BE2C (cell line): ENCODE measurements around the gene TNFSF11.

Source experiments
- DNase-seq: peaks from one replicate; pipeline ENCODE4 v3.0.0-alpha.2; 2020
- H3K27me3 ChIP-seq: fragments of 250-450 bp; sonication (Bioruptor Pico); 2 replicates; pipeline ENCODE4 v1.5.1; 2020; ENCODE audit warnings: mild to moderate bottlenecking
- H3K36me3 ChIP-seq: fragments of 250-450 bp; sonication (Bioruptor Pico); 2 replicates; pipeline ENCODE4 v1.5.1; 2020; ENCODE audit warnings: mild to moderate bottlenecking
- H3K4me1 ChIP-seq: fragments of 250-450 bp; sonication (Bioruptor Pico); 2 replicates; pipeline ENCODE4 v1.5.1; 2020
- H3K4me3 ChIP-seq: 2 replicates; pipeline ENCODE4 v1.5.1; 2011; ENCODE audit warnings: low read depth, low read length
- H3K9me3 ChIP-seq: fragments of 250-450 bp; sonication (Bioruptor Pico); 2 replicates; pipeline ENCODE4 v1.5.1; 2020
- CTCF ChIP-seq: IDR thresholded peaks from 2 replicates; pipeline ENCODE4 v1.5.1; 2012; ENCODE audit warnings: mild to moderate bottlenecking, low read depth, low read length

The TNFSF11 gene

GRCh38 chr13:42611086-42611779 is 37.3 kb downstream of the TNFSF11 start:
- Histone ChIP-seq H3K27me3 (no peaks in the 10 kb centered on the region), H3K4me3 (no peak overlapping the region), H3K36me3 (no peaks in the 10 kb centered on the region), H3K9me3 (no peaks in the 10 kb centered on the region), H3K4me1 (no peaks in the 10 kb centered on the region)
- DNase-seq, result no peak
- TF ChIP-seq CTCF, result no peak

GRCh38 chr13:42612021-42612765 is 38.2 kb downstream of the TNFSF11 start:
- Histone ChIP-seq H3K4me3 (no peak overlapping the region), H3K27me3 (no peaks in the 10 kb centered on the region), H3K4me1 (no peaks in the 10 kb centered on the region), H3K36me3 (no peaks in the 10 kb centered on the region), H3K9me3 (no peaks in the 10 kb centered on the region)
- DNase-seq, result peak; percentile 15
- TF ChIP-seq CTCF, result no peak

- H3K4me3 ChIP-seq, result no peak overlapping the region
- TF ChIP-seq CTCF, result no peak
- H3K4me1 ChIP-seq, result no peaks in the 10 kb centered on the region
- no peaks in the 10 kb centered on the region for H3K36me3 ChIP-seq
- no peak for DNase-seq
- no peaks in the 10 kb centered on the region for H3K27me3 ChIP-seq
- H3K9me3 ChIP-seq, result no peaks in the 10 kb centered on the region
Measured at GRCh38 chr13:42614436-42615035, 40.6 kb downstream of the TNFSF11 start.

- no peaks in the 10 kb centered on the region for H3K27me3 ChIP-seq
- no peaks in the 10 kb centered on the region for H3K9me3 ChIP-seq
- H3K4me3 ChIP-seq, result no peak overlapping the region
- no peaks in the 10 kb centered on the region for H3K36me3 ChIP-seq
- TF ChIP-seq CTCF, result no peak
- no peaks in the 10 kb centered on the region for H3K4me1 ChIP-seq
- no peak for DNase-seq
Measured at GRCh38 chr13:42615691-42616090, 41.7 kb downstream of the TNFSF11 start.

GRCh38 chr13:42617221-42617620 is 43.3 kb downstream of the TNFSF11 start:
- H3K4me3 ChIP-seq, result no peak overlapping the region
- H3K27me3 ChIP-seq, result no peaks in the 10 kb centered on the region
- no peaks in the 10 kb centered on the region for H3K4me1 ChIP-seq
- no peak for DNase-seq
- no peaks in the 10 kb centered on the region for H3K36me3 ChIP-seq
- H3K9me3 ChIP-seq, result no peaks in the 10 kb centered on the region
- no peak for TF ChIP-seq CTCF

- H3K9me3 ChIP-seq, result no peaks in the 10 kb centered on the region; the same call in 1 of the 2 replicates
- no peaks in the 10 kb centered on the region for H3K27me3 ChIP-seq
- H3K36me3 ChIP-seq, result no peaks in the 10 kb centered on the region
- H3K4me1 ChIP-seq, result no peaks in the 10 kb centered on the region
- DNase-seq, result no peak
- no peak overlapping the region for H3K4me3 ChIP-seq
- TF ChIP-seq CTCF, result no peak
Measured at GRCh38 chr13:42623916-42624315, 50.0 kb downstream of the TNFSF11 start.
